NCI-H146 treated with DMSO at 0.1 percent for 48 hours (cell line): ENCODE results near the gene TBC1D19.
"Not testable (repeated sequence)": the region's sequence is repeated elsewhere in the genome, so short reads cannot be mapped to it uniquely, and the experiment has no call there.

ENCODE experiments used
- DNase-seq: peaks from one replicate; lab custom pipeline; 2025; ENCODE audit not compliant: unreplicated experiment; lab: John Stamatoyannopoulos, UW

Gene TBC1D19

GRCh38 chr4:26583865-26584652, at the start of gene TBC1D19:
TBC1D19 (plus strand) TSS chr4:26584084; CDS start chr4:26584194, 110 bp downstream.
- peak; percentile 89 for DNase-seq

GRCh38 chr4:26542991-26543390, 40.9 kb upstream of the TBC1D19 start:
- no peak for DNase-seq

GRCh38 chr4:26544421-26544820, 39.5 kb upstream of the TBC1D19 start:
- DNase-seq = no peak

- DNase-seq = not testable (repeated sequence)
Measured at GRCh38 chr4:26548379-26548778, 35.5 kb upstream of the TBC1D19 start.

GRCh38 chr4:26557164-26557563, 26.7 kb upstream of the TBC1D19 start:
- DNase-seq = no peak

- DNase-seq = no peak
Measured at GRCh38 chr4:26558166-26558895, 25.6 kb upstream of the TBC1D19 start.

- no peak for DNase-seq
Measured at GRCh38 chr4:26566133-26566532, 17.8 kb upstream of the TBC1D19 start.

GRCh38 chr4:26568446-26568994, 15.4 kb upstream of the TBC1D19 start:
- no peak for DNase-seq

- no peak for DNase-seq
Measured at GRCh38 chr4:26570596-26570995, 13.3 kb upstream of the TBC1D19 start.

GRCh38 chr4:26573389-26573794, 10.5 kb upstream of the TBC1D19 start:
- no peak for DNase-seq

GRCh38 chr4:26574563-26574962, 9.3 kb upstream of the TBC1D19 start:
- no peak for DNase-seq

GRCh38 chr4:26576231-26576739, 7.6 kb upstream of the TBC1D19 start:
- DNase-seq = no peak

GRCh38 chr4:26577066-26577465, 6.8 kb upstream of the TBC1D19 start:
- DNase-seq = no peak

- no peak for DNase-seq
Measured at GRCh38 chr4:26579169-26579568, 4.7 kb upstream of the TBC1D19 start.

- not testable (repeated sequence) for DNase-seq
Measured at GRCh38 chr4:26581341-26581740, 2.5 kb upstream of the TBC1D19 start.

GRCh38 chr4:26583538-26583864, 383 bp upstream of the TBC1D19 start:
- no peak for DNase-seq

GRCh38 chr4:26584725-26585124, 841 bp downstream of the TBC1D19 start:
- DNase-seq = no peak

- no peak for DNase-seq
Measured at GRCh38 chr4:26589705-26590104, 5.8 kb downstream of the TBC1D19 start.

GRCh38 chr4:26590639-26591038, 6.8 kb downstream of the TBC1D19 start:
- no peak for DNase-seq

- DNase-seq = not testable (repeated sequence)
Measured at GRCh38 chr4:26593557-26593956, 9.7 kb downstream of the TBC1D19 start.

GRCh38 chr4:26594371-26594770, 10.5 kb downstream of the TBC1D19 start:
- no peak for DNase-seq

- no peak for DNase-seq
Measured at GRCh38 chr4:26594778-26595177, 10.9 kb downstream of the TBC1D19 start.
